Fibroblast of pulmonary artery (primary cell): ENCODE data around the gene CIC.

ENCODE experiments used
- DNase-seq: peaks from one replicate; pipeline ENCODE4 v3.0.0-alpha.2; 2010; ENCODE audit warnings: low read depth
- H3K4me3 ChIP-seq: replicated peaks from 2 replicates; pipeline ENCODE4 v1.5.1; 2011; ENCODE audit warnings: low read depth, mild to moderate bottlenecking, control low read depth, low read length, moderate library complexity
- TF ChIP-seq, protein P1 (sequence below): IDR thresholded peaks from 2 replicates; pipeline ENCODE4 v1.5.1; 2011; ENCODE audit warnings: mild to moderate bottlenecking, control low read depth, low read length, inconsistent platforms; ENCODE audit errors: missing control alignments

The CIC gene

DNA sequence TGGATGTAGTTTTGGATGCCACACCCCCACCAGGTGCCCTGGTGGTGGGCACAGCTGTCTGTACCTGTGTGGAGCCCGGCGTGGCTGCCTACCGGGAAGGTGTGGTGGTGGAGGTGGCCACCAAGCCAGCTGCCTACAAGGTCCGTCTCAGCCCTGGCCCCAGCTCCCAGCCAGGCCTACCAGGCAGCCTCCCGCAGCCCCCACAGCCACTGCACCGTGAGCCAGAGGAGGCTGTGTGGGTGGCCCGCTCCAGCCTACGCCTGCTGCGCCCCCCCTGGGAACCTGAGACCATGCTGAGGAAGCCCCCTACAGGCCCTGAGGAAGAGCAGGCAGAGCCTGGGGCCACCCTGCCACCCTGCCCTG lies 3.5 kb downstream of the CIC start:
- no peak for DNase-seq
- H3K4me3 ChIP-seq = no peak overlapping the region
- TF ChIP-seq, protein P1, sequence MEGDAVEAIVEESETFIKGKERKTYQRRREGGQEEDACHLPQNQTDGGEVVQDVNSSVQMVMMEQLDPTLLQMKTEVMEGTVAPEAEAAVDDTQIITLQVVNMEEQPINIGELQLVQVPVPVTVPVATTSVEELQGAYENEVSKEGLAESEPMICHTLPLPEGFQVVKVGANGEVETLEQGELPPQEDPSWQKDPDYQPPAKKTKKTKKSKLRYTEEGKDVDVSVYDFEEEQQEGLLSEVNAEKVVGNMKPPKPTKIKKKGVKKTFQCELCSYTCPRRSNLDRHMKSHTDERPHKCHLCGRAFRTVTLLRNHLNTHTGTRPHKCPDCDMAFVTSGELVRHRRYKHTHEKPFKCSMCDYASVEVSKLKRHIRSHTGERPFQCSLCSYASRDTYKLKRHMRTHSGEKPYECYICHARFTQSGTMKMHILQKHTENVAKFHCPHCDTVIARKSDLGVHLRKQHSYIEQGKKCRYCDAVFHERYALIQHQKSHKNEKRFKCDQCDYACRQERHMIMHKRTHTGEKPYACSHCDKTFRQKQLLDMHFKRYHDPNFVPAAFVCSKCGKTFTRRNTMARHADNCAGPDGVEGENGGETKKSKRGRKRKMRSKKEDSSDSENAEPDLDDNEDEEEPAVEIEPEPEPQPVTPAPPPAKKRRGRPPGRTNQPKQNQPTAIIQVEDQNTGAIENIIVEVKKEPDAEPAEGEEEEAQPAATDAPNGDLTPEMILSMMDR = no peak

DNA sequence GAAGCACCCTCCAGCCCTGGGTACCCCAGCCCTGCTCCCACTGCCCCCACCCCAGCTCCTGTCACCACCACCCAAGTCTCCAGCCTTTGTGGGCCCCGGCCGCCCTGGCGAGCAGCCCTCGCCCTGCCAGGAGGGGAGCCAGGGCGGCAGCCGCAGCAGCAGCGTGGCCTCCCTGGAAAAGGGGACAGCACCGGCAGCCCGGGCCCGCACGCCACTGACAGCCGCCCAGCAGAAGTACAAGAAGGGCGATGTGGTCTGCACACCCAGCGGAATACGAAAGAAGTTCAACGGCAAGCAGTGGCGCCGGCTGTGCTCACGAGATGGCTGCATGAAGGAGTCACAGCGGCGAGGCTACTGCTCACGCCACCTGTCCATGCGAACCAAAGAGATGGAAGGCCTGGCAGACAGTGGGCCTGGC lies 3.9 kb downstream of the CIC start:
- no peak for DNase-seq
- TF ChIP-seq, protein P1 = no peak
- no peak overlapping the region for H3K4me3 ChIP-seq

DNA sequence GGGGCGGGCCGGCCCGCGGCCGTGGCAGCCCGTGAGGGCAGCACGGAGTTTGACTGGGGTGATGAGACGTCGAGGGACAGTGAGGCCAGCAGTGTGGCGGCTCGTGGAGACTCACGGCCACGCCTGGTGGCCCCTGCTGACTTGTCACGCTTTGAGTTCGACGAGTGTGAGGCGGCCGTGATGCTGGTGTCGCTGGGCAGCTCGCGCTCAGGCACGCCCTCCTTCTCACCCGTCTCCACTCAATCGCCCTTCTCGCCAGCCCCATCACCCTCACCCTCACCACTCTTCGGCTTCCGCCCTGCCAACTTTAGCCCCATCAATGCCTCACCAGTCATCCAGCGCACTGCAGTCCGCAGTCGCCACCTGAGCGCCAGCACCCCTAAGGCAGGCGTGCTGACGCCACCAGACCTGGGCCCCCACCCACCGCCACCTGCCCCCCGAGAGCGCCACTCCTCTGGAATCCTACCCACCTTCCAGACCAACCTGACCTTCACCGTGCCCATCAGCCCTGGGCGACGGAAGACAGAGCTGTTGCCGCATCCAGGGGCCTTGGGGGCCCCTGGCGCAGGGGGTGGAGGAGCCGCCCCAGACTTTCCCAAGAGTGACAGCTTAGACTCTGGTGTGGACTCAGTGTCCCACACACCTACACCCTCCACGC lies 4.5 kb downstream of the CIC start:
- no peak overlapping the region for H3K4me3 ChIP-seq
- TF ChIP-seq, protein P1 = no peak
- no peak for DNase-seq

DNA sequence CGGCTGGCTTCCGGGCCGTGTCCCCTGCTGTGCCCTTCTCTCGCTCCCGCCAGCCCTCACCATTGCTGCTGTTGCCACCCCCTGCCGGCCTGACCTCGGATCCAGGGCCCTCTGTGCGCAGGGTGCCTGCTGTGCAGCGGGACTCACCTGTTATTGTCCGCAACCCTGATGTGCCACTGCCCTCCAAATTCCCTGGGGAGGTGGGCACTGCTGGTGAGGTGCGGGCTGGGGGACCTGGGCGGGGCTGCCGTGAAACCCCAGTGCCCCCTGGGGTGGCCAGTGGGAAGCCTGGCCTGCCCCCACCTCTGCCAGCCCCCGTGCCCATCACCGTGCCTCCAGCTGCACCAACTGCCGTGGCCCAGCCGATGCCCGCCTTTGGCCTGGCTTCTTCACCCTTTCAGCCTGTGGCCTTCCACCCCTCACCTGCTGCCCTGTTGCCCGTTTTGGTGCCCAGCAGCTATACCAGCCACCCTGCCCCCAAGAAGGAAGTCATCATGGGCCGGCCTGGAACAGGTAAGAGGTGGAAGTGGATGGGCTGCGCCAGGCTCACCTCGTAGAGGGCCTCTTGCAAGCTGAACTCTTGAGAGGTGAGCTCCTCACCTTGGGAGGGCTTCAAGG lies 5.1 kb downstream of the CIC start:
- no peak overlapping the region for H3K4me3 ChIP-seq
- no peak for DNase-seq
- TF ChIP-seq, protein P1 = no peak

DNA sequence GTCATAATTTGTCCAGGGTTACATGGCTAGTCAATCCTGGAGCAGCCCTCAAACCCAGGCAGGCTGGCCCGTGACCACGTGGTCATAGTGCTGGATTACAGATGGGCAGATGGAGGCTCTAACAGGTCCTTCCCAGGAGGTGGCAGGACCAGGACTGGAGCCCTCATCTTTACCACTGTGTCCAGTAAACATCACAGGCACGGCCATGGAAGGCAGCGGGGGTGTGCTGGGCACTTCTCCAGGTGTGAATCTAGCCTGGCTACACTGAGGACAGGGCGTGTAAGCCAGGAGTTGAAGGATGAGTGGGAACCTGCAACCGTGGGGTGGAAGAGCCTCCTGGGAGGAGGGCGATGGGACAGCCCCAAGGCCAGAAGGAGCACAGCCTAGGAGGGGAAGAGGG lies 6.1 kb downstream of the CIC start:
- H3K4me3 ChIP-seq = no peak overlapping the region
- DNase-seq = no peak
- TF ChIP-seq, protein P1 = no peak

DNA sequence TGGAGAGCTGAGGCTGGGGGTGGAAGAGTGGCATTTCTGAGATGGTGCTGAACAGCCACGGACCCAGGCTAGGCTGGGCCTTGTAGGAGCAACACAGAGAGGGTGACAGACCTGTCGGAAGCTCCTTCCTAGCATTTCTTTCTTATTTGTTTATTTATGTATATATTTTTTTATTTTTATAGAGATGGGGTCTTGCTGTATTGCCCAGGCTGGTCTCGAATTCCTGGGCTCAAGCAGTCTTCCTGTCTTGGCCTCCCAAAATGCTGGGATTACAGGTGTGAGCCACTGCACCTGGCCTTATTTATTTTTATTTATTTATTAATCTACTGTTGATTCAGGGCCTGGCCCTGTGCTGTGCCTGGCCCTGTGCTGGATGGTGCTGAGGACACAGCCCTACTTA lies 6.5 kb downstream of the CIC start:
- DNase-seq = no peak
- no peak overlapping the region for H3K4me3 ChIP-seq
- TF ChIP-seq, protein P1 = no peak

DNA sequence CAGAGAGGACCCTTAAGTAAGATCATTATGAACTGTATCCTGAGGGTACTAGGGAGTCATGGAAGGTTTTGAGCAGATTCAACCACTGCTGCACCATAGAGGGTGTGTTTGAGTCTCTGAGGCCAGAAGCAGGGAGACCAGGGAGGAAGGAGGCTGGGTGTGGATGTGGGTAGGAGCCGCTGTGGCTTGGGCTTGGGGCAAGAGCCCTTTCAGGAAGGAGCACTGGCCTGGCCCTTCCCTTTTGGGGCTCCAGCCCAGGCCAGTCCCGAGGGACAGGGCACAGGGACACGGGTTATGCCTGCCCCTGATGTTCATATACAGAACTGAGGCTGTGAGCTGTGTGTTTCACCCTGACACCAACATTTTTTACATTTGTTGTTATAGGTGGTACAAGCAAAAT lies 7.2 kb downstream of the CIC start:
- H3K4me3 ChIP-seq = no peak overlapping the region
- TF ChIP-seq, protein P1 = no peak
- DNase-seq = no peak
